ENCODE data around the gene LARGE1.

Gene LARGE1

DNA sequence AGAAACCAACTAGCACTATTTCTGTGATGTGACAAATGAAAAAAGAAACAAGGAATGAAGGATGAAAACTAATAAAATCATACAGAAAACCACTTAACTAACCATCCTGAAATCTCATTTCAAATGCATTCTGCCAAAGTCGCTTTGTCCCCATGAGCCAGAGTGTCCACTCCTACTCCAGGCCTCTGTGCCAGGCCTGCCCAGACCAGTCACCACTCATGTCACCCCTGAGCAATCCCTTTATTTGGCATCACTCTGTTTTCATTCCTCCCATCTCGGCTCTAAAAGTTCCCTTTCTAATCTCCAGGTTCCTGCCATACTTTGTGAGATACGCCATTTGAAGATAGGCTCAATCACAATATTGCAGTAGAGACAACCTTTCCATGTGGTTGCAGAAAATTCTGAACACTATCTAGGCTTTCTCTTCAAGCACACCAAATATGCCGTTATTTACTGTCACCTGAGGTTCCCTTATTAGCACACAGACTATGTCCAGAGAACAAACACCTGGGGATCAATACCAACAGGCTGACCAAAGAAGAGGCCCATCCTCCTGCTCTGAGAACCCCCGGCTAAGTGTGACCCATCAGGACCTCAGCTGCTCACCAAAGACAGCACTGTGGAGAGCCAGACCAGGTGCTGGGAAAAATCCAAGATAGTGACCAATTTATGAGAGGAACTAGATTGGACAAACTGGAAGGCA, 202.4 kb downstream of the LARGE1 start:
- no peak for DNase-seq (ENCODE audit: low read depth)

DNA sequence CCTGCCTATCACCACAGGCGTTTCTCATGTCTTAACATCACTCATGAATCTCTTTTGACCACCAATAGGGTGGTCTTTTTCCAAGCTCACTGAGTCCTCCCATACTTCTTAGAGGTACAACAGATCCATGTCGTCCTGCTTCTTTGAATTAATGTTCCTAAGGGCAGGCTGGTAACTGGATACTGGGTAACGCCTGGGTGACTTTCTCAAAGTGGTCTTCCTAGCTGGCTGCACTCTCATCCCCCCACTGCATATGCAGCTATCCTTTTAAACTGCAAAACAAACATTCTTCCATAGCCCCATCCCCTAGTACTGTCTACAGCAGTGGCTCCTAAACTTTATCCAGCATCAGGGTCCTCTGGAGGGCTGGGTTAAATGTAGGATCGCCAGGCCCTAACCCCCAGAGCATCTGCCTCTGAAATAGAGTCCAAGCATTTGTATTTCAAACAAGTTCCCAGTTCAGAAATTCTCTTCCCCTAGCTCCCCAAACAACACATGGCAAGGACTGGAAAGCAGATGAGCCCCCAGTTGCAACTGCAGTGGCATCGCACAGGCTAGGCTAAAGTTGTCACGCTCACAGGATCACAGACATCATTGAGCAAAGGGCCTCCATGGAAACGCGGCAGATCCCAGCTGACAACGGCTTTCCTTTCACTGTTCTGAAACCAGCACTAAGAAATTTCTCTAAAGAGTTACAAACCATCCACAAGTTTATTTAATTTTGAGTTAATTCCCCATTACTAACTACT, 204.9 kb downstream of the LARGE1 start:
- no peak for DNase-seq (ENCODE audit: low read depth)

DNA sequence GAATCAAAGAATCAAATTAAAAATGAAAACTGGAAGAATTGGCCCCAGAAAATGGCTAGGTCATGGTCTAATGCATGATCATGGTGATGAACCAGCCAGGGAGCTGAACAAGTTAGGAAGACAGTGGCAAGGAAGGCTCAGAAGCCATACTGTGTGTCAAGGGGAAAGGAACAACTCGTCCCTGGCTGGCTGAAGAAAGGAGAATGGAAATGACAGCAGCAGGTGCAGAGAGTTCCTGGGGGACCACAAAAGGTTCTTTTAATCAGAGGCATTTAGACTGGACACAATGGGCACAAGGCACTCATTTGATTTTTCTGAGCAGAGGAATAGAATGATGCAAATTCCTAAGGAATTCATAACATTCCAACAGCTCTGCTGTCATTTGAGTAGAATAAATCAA, 209.9 kb downstream of the LARGE1 start:
- DNase-seq (ENCODE audit: low read depth) = no peak

DNA sequence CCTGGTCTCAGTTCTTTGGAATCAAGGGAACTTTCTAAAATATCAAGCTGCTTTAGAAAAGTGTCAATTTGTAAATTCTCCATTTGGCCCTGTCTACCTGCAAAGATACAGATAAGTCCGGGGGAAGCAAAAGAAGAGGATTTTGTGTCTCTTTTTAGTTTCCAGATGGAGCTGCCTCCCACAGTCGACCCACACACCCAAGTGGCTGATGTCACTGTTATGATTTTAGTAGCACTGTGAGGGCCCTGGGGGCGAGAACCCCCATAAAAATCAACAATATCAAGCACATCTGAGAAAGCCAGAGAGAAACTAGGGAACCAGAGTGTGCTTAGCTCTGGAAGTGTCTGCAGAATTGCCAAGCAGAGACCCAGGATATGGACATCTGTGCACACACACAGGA, 212.7 kb downstream of the LARGE1 start:
- DNase-seq (ENCODE audit: low read depth) = no peak

DNA sequence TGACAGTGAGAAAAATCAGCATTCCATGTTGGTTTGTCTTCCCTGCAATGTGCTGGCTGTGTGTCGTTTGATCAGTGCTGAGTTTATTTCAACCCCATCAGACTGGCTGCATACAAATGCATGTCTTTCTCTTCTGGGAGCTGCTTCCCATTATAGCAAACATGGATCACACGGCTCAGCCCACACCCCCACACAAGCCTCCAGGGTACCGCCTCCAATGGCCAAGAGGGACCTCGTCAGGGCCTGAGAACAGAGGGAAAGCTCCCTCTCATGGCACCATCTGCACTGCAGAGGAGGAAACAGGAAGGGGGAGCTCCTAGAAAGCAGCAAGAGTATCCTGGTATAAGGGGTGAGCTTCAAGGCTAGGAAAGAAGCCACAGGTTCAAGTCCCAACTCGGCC, 214.2 kb downstream of the LARGE1 start:
- no peak for DNase-seq (ENCODE audit: low read depth)

DNA sequence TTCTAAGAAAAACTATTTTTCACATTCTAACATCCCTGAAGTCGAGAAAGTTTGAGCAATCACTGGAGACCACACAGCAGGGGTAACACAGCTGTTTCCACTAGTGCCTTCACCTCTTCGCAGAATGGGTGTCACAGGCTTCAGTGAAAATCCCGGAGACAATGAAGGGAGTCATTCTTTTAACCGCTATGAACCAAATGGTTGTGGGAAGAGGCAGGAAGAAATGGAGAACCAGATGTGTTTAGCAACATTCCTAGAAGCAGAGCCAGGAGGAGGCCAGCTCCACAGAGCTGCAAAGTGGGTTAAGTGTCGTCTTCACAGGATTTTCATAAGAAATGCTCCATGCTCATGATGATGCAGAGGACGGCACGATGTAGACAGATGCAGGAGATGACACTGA, 221.1 kb downstream of the LARGE1 start:
- no peak for DNase-seq (ENCODE audit: low read depth)

- no peak for DNase-seq (ENCODE audit: low read depth)
Observed at GRCh38 chr22:33697640-33698039, 222.6 kb downstream of the LARGE1 start.

GRCh38 chr22:33691057-33691630, 229.1 kb downstream of the LARGE1 start:
- DNase-seq (ENCODE audit: low read depth) = no peak

DNA sequence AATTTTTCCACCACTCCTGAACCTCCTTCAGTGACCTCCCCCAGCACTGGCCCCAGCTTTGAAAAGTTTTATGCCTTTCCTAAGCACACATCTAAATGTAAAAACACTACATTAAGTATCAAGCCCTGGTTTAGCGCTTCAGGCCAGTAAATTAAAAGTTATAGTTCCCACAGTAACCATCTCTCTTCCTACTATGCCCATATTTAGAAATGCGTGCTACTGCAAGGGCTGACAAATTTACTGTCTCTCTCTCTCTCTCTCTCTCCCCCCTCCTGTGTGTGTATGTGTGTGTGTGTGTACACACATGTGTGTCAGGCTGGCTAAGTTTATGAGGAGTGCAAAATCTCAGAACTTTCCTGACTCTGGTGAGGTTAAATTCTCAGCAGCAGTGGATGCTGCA, 231.4 kb downstream of the LARGE1 start:
- DNase-seq (ENCODE audit: low read depth) = no peak

DNA sequence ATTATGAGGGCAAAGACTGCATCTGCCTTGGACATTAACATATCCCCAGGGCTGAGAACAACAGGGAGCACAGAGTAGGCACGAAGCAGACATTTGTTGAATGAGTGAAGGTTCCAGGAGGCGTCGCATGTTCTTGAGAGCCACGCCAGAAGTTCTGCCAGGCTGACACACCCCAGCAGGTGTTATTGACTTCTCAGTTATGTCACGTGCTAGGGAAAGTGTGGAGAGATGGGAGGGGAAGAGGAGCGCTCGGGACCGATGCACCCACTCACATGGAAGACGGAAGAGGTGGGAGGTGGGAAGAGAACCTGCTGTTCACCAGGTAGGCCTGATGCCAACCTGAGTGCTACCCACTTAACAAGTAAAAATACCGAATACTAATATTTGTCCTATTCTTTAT, 232.8 kb downstream of the LARGE1 start:
- no peak for DNase-seq (ENCODE audit: low read depth)

GRCh38 chr22:33684087-33684486, 236.2 kb downstream of the LARGE1 start:
- no peak for DNase-seq (ENCODE audit: low read depth)

GRCh38 chr22:33682927-33683326, 237.3 kb downstream of the LARGE1 start:
- DNase-seq (ENCODE audit: low read depth) = no peak

DNA sequence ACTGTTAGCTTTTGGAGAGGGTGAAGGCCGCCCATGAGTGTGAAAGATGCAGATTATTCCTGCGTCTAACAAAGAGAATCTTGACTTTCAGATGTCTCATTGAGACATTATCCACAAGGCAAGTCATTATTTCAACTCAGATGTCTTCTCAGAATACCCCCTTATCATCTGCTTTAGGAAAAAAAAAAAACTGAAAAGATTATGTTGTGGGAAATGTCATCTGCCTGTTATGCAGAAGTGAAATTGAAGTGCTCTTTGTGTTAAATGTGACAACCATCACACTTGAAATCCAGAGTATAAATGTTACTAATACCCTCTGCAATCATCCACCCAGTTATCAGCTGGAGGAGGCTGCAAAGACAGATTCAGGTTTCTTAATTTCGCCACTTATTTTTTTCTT, 239.6 kb downstream of the LARGE1 start:
- DNase-seq (ENCODE audit: low read depth) = no peak

GRCh38 chr22:33678523-33678922, 241.8 kb downstream of the LARGE1 start:
- no peak for DNase-seq (ENCODE audit: low read depth)

DNA sequence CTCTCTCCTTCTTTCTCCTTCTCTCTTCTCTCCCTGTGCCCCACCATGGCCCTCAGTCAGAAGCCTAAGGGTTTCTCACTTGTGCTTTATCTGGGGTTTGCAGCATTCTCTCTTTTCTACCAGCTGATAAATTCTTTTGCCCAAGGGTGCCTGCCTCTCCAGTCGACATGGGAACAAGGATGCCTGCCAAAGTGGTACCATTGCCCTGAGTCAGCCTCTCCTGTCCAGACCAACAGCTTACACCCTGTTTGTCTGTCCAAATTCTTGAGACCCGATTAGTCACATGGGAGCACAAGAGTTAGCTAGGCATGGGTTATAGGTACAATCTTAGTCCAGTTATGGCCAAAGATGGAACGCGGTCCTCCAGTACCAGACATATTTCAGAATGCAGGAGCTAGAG, 242.7 kb downstream of the LARGE1 start:
- DNase-seq (ENCODE audit: low read depth) = no peak

DNA sequence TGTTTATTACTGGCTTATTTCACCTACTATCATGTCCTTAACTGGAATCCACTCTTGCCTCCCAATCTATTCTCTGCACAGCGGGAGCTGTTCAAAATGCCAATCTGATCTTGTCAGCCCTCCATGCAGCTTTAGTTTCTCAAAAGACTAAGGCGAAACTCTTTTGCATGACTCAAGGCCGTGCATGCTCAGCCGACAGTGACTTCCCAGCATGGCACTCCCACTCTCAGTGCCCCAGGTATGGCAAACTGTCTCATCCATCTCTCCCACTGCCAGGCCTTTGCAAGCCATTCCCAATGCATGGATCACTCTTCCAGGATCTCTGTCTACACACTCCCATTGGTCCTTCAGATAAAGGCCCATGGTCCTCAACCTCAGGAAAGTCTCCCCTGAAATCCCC, 245.9 kb downstream of the LARGE1 start:
- DNase-seq (ENCODE audit: low read depth) = no peak

DNA sequence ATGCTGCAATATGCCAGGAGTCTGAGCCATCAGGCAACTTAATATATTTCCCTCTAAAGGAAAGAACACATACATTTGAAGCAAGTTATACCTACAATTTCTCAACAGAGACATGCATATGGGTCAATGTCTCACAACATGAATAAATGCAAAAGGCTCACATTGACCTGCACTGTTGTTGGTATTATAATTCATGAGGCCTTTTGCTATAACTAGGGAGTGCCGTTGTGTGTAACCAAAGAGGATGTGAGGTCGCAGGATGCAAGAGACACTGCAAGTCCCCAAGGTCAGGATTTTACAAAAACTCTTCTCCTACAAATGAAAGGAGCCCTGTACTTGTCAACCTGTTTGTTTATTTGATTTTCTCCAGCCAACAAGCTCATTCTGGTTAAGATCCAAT, 250.5 kb downstream of the LARGE1 start:
- DNase-seq (ENCODE audit: low read depth) = no peak

- DNase-seq (ENCODE audit: low read depth) = no peak
Observed at GRCh38 chr22:33666961-33667619, 253.2 kb downstream of the LARGE1 start.

DNA sequence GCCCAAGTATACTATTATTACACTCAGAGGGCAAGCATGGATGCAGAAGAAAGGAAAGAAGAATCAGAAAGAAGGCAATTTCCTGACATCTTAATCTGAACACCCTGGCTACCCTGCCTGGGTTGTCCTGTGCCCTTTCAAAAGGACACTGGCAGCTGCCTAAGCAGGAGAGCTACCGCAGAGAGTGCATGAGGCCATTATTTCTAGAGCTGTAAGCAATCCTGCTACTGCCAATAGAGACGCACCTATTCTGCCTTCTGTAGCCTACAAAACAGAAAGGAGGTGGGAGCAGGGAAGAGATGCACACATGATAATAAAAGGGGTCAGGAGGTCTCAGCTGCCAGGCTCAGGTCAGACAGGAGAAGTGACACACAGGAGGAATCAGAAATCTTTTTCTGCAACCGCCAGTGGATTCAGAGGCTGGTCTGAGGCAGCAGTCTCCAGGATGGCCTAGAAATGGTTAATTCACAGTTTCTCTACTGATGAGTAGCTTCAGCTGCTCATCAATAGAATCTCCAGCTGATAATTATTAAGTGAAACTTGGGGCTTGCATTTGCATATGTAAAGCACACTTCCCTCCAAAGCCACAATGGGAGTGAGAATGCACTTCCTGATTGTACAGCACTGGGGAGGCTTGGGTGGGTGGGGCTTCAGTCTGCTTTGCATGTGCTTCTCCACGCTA, 253.9 kb downstream of the LARGE1 start:
- DNase-seq (ENCODE audit: low read depth) = no peak

DNA sequence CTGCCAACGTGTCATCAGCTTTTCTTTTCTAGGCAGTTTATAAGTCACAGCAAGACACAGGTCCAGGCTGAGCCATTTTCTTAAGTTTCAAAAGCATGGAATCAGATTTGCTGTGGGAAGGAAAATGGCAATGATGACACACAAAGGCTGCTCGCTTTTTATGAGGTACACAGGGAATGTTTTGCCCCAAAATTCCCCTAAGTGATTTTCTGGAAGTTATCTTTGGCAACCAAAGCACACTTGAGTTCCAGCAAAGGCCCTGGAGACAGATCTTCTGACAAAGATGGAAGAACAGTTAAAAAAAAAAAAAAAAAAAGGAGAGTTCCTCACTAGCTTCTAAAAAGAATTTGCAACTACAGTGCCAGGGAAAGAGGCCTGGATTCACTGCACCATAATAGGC, 260.8 kb downstream of the LARGE1 start:
- no peak for DNase-seq (ENCODE audit: low read depth)

DNA sequence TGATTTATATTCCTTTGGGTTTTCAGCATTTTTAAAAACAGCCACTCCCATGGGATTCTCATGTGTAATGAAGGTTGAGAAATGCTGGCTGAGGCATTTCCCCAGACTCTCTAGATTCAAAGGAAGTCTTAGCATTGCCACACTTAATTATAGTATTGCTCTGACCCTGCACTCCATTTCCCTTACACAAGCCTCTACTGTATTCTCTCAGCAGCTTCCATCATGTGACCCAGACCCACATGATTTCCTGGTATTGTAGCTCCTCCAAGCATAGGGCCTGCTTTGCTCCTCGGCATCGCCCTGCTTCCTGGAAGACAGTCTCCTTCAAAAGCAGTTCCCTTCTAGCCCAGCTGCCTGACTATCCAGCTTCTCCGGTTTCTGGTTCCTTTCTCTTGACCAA, 261.5 kb downstream of the LARGE1 start:
- DNase-seq (ENCODE audit: low read depth) = no peak

GRCh38 chr22:33657670-33658069, 262.6 kb downstream of the LARGE1 start:
- no peak for DNase-seq (ENCODE audit: low read depth)
